CD8-positive, alpha-beta memory T cell (primary cell): ENCODE data around the gene ALG1. TPM values are rescaled to one million over a fixed set of nuclear protein-coding genes. Genes with fewer than 3 reads are reported as not detected.
A peak's percentile ranks its signal among the peaks of the same experiment; 100 is the strongest.
"Not testable (repeated sequence)": the region's sequence is repeated elsewhere in the genome, so short reads cannot be mapped to it uniquely, and the experiment has no call there.

ENCODE experiments used
- CTCF ChIA-PET: fragments of 350-600 bp; sonication (Branson Sonifier 250); formaldehyde crosslinking; loops from one replicate; lab custom pipeline; 2021; ENCODE audit warnings: antibody characterized with exemption; lab: Charles Lee
- POLR2A ChIA-PET: fragments of 350-600 bp; sonication (Branson Sonifier 250); formaldehyde crosslinking; loops from one replicate; lab custom pipeline; 2021; ENCODE audit warnings: antibody characterized with exemption; lab: Charles Lee
- DNase-seq, 5 donors: peaks; one replicate each; pipeline versions ENCODE4 v3.0.0 to v3.0.0-alpha.2; 2020 to 2022; ENCODE audit warnings: mixed read lengths in 1 of 5
- H3K27ac ChIP-seq: one replicate; pipeline ENCODE4 v1.7.0; 2013; ENCODE audit warnings: low read depth, mild to moderate bottlenecking, low read length, moderate library complexity
- H3K27me3 ChIP-seq: 2 replicates; pipeline ENCODE4 v1.7.0; 2013; ENCODE audit warnings: low read length, mild to moderate bottlenecking; ENCODE audit not compliant: insufficient read depth, poor library complexity, severe bottlenecking
- H3K36me3 ChIP-seq: 2 replicates; pipeline ENCODE4 v1.7.0; 2013; ENCODE audit warnings: mild to moderate bottlenecking, low read length, moderate library complexity; ENCODE audit not compliant: insufficient read depth
- H3K4me1 ChIP-seq: 2 replicates; pipeline ENCODE4 v1.7.0; 2013; ENCODE audit warnings: mild to moderate bottlenecking, low read length, moderate library complexity; ENCODE audit not compliant: insufficient read depth
- H3K4me3 ChIP-seq: 2 replicates; pipeline ENCODE4 v1.7.0; 2013; ENCODE audit warnings: mild to moderate bottlenecking, low read length
- H3K9me3 ChIP-seq: 2 replicates; pipeline ENCODE4 v1.7.0; 2013; ENCODE audit warnings: mild to moderate bottlenecking, low read length
- H3K27ac Mint-ChIP-seq, 8 donors: one replicate each; pipeline ENCODE4 v1.8.0; 2020 to 2021; ENCODE audit warnings: mixed read lengths in 8 of 8, mild to moderate bottlenecking in 6 of 8, inconsistent platforms in 3 of 8, moderate library complexity in 3 of 8
- H3K27me3 Mint-ChIP-seq, 2 donors: one replicate each; pipeline ENCODE4 v1.8.0; 2020 to 2021; ENCODE audit warnings: mixed read lengths in 2 of 2, mild to moderate bottlenecking in 1 of 2, moderate library complexity in 1 of 2
- H3K36me3 Mint-ChIP-seq, 3 donors: one replicate each; pipeline ENCODE4 v1.8.0; 2020 to 2021; ENCODE audit warnings: mixed read lengths in 3 of 3, inconsistent platforms in 1 of 3, mild to moderate bottlenecking in 1 of 3
- H3K4me1 Mint-ChIP-seq, 3 donors: one replicate each; pipeline ENCODE4 v1.8.0; 2020 to 2021; ENCODE audit warnings: mixed read lengths in 3 of 3, inconsistent platforms in 1 of 3, mild to moderate bottlenecking in 1 of 3
- H3K4me3 Mint-ChIP-seq, 7 donors: one replicate each; pipeline ENCODE4 v1.8.0; 2020 to 2021; ENCODE audit warnings: mixed read lengths in 7 of 7, mild to moderate bottlenecking in 6 of 7, moderate library complexity in 4 of 7, inconsistent platforms in 2 of 7
- H3K9me3 Mint-ChIP-seq, 5 donors: one replicate each; pipeline ENCODE4 v1.8.0; 2020 to 2022; ENCODE audit warnings: mixed read lengths in 5 of 5, mild to moderate bottlenecking in 3 of 5, moderate library complexity in 2 of 5, inconsistent platforms in 1 of 5
- polyA plus RNA-seq: library from polyadenylated mRNA; unstranded; fragments of 300-500 nt; fragmentation: Illumina TruSeq; gene quantifications from one replicate; pipeline ENCODE4 v1.2.3, GENCODE V29; 2021
- total RNA-seq, 2 experiments: library from RNA; stranded (reverse); gene quantifications; one replicate each; pipeline ENCODE4 v1.2.3, GENCODE V29; 2021

The ALG1 gene
- total and polyA plus RNA-seq, 3 experiments from 2014 or later = 32.8 to 50.7 (median 47.8) TPM

- H3K9me3 Mint-ChIP-seq, H3K27ac ChIP-seq, H3K4me3 ChIP-seq, H3K27me3 Mint-ChIP-seq, POLR2A ChIA-PET, DNase-seq, H3K4me1 ChIP-seq, H3K27ac Mint-ChIP-seq, H3K4me1 Mint-ChIP-seq, H3K27me3 ChIP-seq, H3K36me3 ChIP-seq, H3K9me3 ChIP-seq, CTCF ChIA-PET, H3K4me3 Mint-ChIP-seq: not testable (repeated sequence)
- H3K36me3 Mint-ChIP-seq = peaks cover 0 to 64% (median 4%) of the 10 kb centered on the region in 3 donors
Observed at GRCh38 chr16:5088936-5089335, 17.3 kb downstream of the ALG1 start.

GRCh38 chr16:5089911-5090555 lies 18.4 kb downstream of the ALG1 start:
- H3K27ac Mint-ChIP-seq, CTCF ChIA-PET, H3K27ac ChIP-seq, DNase-seq, H3K9me3 Mint-ChIP-seq, H3K36me3 ChIP-seq, H3K27me3 Mint-ChIP-seq, H3K9me3 ChIP-seq, H3K4me3 Mint-ChIP-seq, H3K4me1 ChIP-seq, H3K27me3 ChIP-seq, H3K4me1 Mint-ChIP-seq, H3K4me3 ChIP-seq: not testable (repeated sequence)
- peaks cover 0 to 54% (median 2%) of the 10 kb centered on the region in 3 donors for H3K36me3 Mint-ChIP-seq
- POLR2A ChIA-PET = interaction anchor here (0.6 kb wide), 1 partner anchor 33 kb away, joined by 3 read pairs; no protein-coding TSS in a partner anchor

- CTCF ChIA-PET = interaction anchor here (1.5 kb wide), 1 partner anchor 14 kb away, joined by 3 read pairs; no protein-coding TSS in a partner anchor
- H3K36me3 ChIP-seq, H3K4me3 ChIP-seq, H3K4me1 ChIP-seq, H3K4me1 Mint-ChIP-seq, H3K27me3 Mint-ChIP-seq, H3K27me3 ChIP-seq, H3K9me3 Mint-ChIP-seq, H3K27ac ChIP-seq, DNase-seq, H3K4me3 Mint-ChIP-seq, H3K27ac Mint-ChIP-seq, H3K9me3 ChIP-seq: not testable (repeated sequence)
- H3K36me3 Mint-ChIP-seq = peaks cover 0 to 48% (median 0%) of the 10 kb centered on the region in 3 donors
- POLR2A ChIA-PET = interaction anchor here (0.6 kb wide), 1 partner anchor 33 kb away, joined by 3 read pairs; no protein-coding TSS in a partner anchor
Observed at GRCh38 chr16:5090592-5090991, 18.9 kb downstream of the ALG1 start.

GRCh38 chr16:5093081-5093480 lies 21.4 kb downstream of the ALG1 start:
- H3K4me3 Mint-ChIP-seq, H3K36me3 ChIP-seq, DNase-seq, H3K27me3 Mint-ChIP-seq, H3K9me3 ChIP-seq, H3K9me3 Mint-ChIP-seq, H3K27ac ChIP-seq, H3K4me1 ChIP-seq, H3K27me3 ChIP-seq, POLR2A ChIA-PET, H3K4me3 ChIP-seq, H3K27ac Mint-ChIP-seq: not testable (repeated sequence)
- Mint-ChIP-seq H3K4me1 (peaks cover 12 to 13% (median 13%) of the 10 kb centered on the region in 3 donors), H3K36me3 (peaks cover 0 to 36% (median 0%) of the 10 kb centered on the region in 3 donors)
- CTCF ChIA-PET = interaction anchor here (2.1 kb wide), 1 partner anchor 37 kb away, joined by 10 read pairs; no protein-coding TSS in a partner anchor

GRCh38 chr16:5093746-5094145 lies 22.1 kb downstream of the ALG1 start:
- Mint-ChIP-seq H3K36me3 (peaks cover 0 to 31% (median 0%) of the 10 kb centered on the region in 3 donors), H3K4me1 (peaks cover 13 to 14% (median 14%) of the 10 kb centered on the region in 3 donors), H3K27ac (peak overlapping the region in 1 of 8 donors; percentile 86)
- H3K27me3 Mint-ChIP-seq, H3K27ac ChIP-seq, H3K4me1 ChIP-seq, DNase-seq, H3K9me3 Mint-ChIP-seq, H3K9me3 ChIP-seq, H3K4me3 ChIP-seq, POLR2A ChIA-PET, H3K27me3 ChIP-seq, H3K4me3 Mint-ChIP-seq, H3K36me3 ChIP-seq: not testable (repeated sequence)
- CTCF ChIA-PET = interaction anchor here (2.1 kb wide), 1 partner anchor 38 kb away, joined by 10 read pairs; no protein-coding TSS in a partner anchor

- H3K27me3 Mint-ChIP-seq, H3K4me1 ChIP-seq, H3K4me3 ChIP-seq, H3K27me3 ChIP-seq, H3K27ac ChIP-seq, CTCF ChIA-PET, H3K9me3 ChIP-seq, H3K9me3 Mint-ChIP-seq, H3K36me3 ChIP-seq, DNase-seq, POLR2A ChIA-PET: not testable (repeated sequence)
- peak overlapping the region in 1 of 8 donors; percentile 17 for H3K27ac Mint-ChIP-seq
- peak overlapping the region in 2 of 7 donors; percentile 44 to 65 for H3K4me3 Mint-ChIP-seq
- H3K4me1 Mint-ChIP-seq = peaks cover 17% of the 10 kb centered on the region in 3 donors
- peaks cover 0 to 17% (median 0%) of the 10 kb centered on the region in 3 donors for H3K36me3 Mint-ChIP-seq
Observed at GRCh38 chr16:5095145-5095830, 23.6 kb downstream of the ALG1 start.

GRCh38 chr16:5096437-5097060 lies 24.9 kb downstream of the ALG1 start:
- peak overlapping the region; percentile 57 for H3K27ac ChIP-seq
- H3K4me3 ChIP-seq = peak overlapping the region; percentile 50
- DNase-seq, CTCF ChIA-PET, H3K27me3 ChIP-seq, H3K9me3 Mint-ChIP-seq, H3K9me3 ChIP-seq, H3K27me3 Mint-ChIP-seq, H3K4me1 ChIP-seq, H3K36me3 ChIP-seq, POLR2A ChIA-PET: not testable (repeated sequence)
- Mint-ChIP-seq H3K4me3 (peak overlapping the region; percentile 89 to 99 (median 96)), H3K36me3 (peaks cover 0 to 11% (median 0%) of the 10 kb centered on the region in 3 donors), H3K4me1 (peaks cover 17% of the 10 kb centered on the region in 3 donors), H3K27ac (peak overlapping the region; percentile 91 to 98 (median 95))

- H3K9me3 ChIP-seq, H3K36me3 ChIP-seq, H3K4me1 ChIP-seq, H3K9me3 Mint-ChIP-seq, CTCF ChIA-PET, POLR2A ChIA-PET, H3K27me3 ChIP-seq, H3K27me3 Mint-ChIP-seq: not testable (repeated sequence)
- Histone ChIP-seq H3K4me3 (peak overlapping the region; percentile 50), H3K27ac (peak overlapping the region; percentile 57)
- peaks cover 0 to 10% (median 0%) of the 10 kb centered on the region in 3 donors for H3K36me3 Mint-ChIP-seq
- peak overlapping the region; percentile 91 to 98 (median 95) for H3K27ac Mint-ChIP-seq
- H3K4me3 Mint-ChIP-seq = peak overlapping the region; percentile 89 to 99 (median 96)
- DNase-seq = peak; percentile 15 to 69 (median 32)
- H3K4me1 Mint-ChIP-seq = peaks cover 15 to 17% (median 15%) of the 10 kb centered on the region in 3 donors
Observed at GRCh38 chr16:5097061-5097469, 25.4 kb downstream of the ALG1 start.
